Skeletal muscle tissue (tissue), 4 donors: ENCODE data around the gene SLC5A6. TPM values are rescaled to one million over a fixed set of nuclear protein-coding genes. Genes with fewer than 3 reads are reported as not detected.

Experiments used
- H3K27ac ChIP-seq: one replicate; pipeline ENCODE4 v1.7.0; 2013; ENCODE audit warnings: mild to moderate bottlenecking, low read depth, low read length, inconsistent platforms
- H3K27me3 ChIP-seq, 3 donors: one replicate each; pipeline ENCODE4 v1.7.0; 2013; ENCODE audit warnings: low read length in 3 of 3; ENCODE audit not compliant: control insufficient read depth in 3 of 3, insufficient read depth in 3 of 3
- H3K36me3 ChIP-seq, 3 donors: one replicate each; pipeline ENCODE4 v1.7.0; 2013; ENCODE audit warnings: low read length in 3 of 3; ENCODE audit not compliant: control insufficient read depth in 3 of 3, insufficient read depth in 3 of 3
- H3K4me1 ChIP-seq, 3 donors: one replicate each; pipeline ENCODE4 v1.7.0; 2013; ENCODE audit warnings: low read length in 3 of 3, mild to moderate bottlenecking in 3 of 3; ENCODE audit not compliant: control insufficient read depth in 3 of 3, insufficient read depth in 3 of 3
- H3K4me3 ChIP-seq, 3 donors: one replicate each; pipeline ENCODE4 v1.7.0; 2013; ENCODE audit warnings: low read length in 3 of 3
- H3K9ac ChIP-seq, 3 donors: one replicate each; pipeline ENCODE4 v1.7.0; 2013; ENCODE audit warnings: low read length in 3 of 3, mild to moderate bottlenecking in 3 of 3, moderate library complexity in 2 of 3, low read depth in 1 of 3
- H3K9me3 ChIP-seq, 3 donors: one replicate each; pipeline ENCODE4 v1.7.0; 2013; ENCODE audit warnings: low read length in 3 of 3; ENCODE audit not compliant: control insufficient read depth in 3 of 3
- total RNA-seq: library from RNA; depleted of rRNA; stranded (reverse); fragments of >200 nt; gene quantifications from one replicate; pipeline ENCODE4 v1.2.3, GENCODE V29; 2014
- donor health status: Osteomylitis.

Gene SLC5A6
- total RNA-seq, 1 donor from 2014 or later, result 7.8 TPM

GRCh38 chr2:27162151-27163121, 49.6 kb downstream of the SLC5A6 start:
- Histone ChIP-seq H3K4me1 (no peaks in the 10 kb centered on the region), H3K4me3 (no peak overlapping the region), H3K9ac (no peak overlapping the region)

DNA sequence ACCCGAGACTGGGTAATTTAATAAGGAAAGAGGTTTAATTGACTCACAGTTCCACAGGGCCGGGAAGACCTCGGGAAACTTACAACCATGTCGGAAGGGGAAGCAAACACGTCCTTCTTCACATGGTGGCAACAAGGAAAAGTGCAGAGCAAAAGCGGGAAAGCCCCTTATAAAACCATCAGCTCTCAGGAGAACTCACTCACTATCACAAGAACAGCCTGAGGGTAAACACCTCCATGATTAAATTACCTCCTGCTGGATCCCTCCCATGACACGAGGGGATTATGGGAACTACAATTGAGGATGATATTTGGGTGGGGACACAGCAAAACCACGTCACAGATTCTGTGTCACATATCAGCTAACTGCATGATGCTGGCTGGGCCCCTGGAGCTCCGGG, 51.9 kb downstream of the SLC5A6 start:
- no peaks in the 10 kb centered on the region for H3K4me1 ChIP-seq
- H3K9ac ChIP-seq, result no peak overlapping the region
- no peak overlapping the region for H3K27ac ChIP-seq
- no peaks in the 10 kb centered on the region for H3K27me3 ChIP-seq
- no peaks in the 10 kb centered on the region for H3K36me3 ChIP-seq
- no peaks in the 10 kb centered on the region for H3K9me3 ChIP-seq
- H3K4me3 ChIP-seq, result no peak overlapping the region

More at GRCh38 chr2:27162151-27163121, 49.6 kb downstream of the SLC5A6 start:
- Histone ChIP-seq H3K9me3 (no peaks in the 10 kb centered on the region), H3K27ac (no peak overlapping the region), H3K27me3 (no peaks in the 10 kb centered on the region), H3K36me3 (no peaks in the 10 kb centered on the region)

DNA sequence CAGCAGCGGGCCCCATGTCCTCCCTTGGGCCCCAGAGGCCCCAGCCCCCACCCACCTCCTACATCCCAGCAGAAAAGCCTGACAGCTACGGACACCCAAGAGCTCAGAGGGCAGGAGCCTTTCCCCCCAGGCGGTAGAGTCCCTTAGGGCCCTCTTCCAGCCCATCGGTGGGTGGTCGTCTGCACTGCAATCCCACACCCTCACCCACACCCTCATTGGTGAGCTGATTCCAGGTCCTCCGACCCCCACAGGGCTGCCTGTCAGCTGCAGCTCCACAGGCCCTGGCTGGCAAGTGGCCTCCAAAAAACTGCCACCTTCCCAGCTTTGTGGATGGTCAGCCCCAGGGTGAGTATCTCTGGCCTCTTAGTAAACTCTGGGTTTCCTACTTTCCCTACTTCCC, 52.8 kb downstream of the SLC5A6 start:
- Histone ChIP-seq H3K27me3 (no peaks in the 10 kb centered on the region), H3K4me1 (no peaks in the 10 kb centered on the region), H3K36me3 (no peaks in the 10 kb centered on the region), H3K9ac (no peak overlapping the region), H3K9me3 (no peaks in the 10 kb centered on the region), H3K4me3 (no peak overlapping the region), H3K27ac (no peak overlapping the region)

- H3K27ac ChIP-seq, result no peak overlapping the region
- H3K36me3 ChIP-seq, result no peaks in the 10 kb centered on the region
- H3K27me3 ChIP-seq, result no peaks in the 10 kb centered on the region
- H3K9ac ChIP-seq, result no peak overlapping the region
- no peak overlapping the region for H3K4me3 ChIP-seq
- H3K9me3 ChIP-seq, result no peaks in the 10 kb centered on the region
- no peaks in the 10 kb centered on the region for H3K4me1 ChIP-seq
Observed at GRCh38 chr2:27158468-27158867, 53.6 kb downstream of the SLC5A6 start.

GRCh38 chr2:27155069-27155520, 57.0 kb downstream of the SLC5A6 start:
- no peak overlapping the region for H3K27ac ChIP-seq
- no peak overlapping the region for H3K4me3 ChIP-seq
- H3K36me3 ChIP-seq, result no peaks in the 10 kb centered on the region
- peaks cover 0 to 5% (median 0%) of the 10 kb centered on the region in 3 donors for H3K4me1 ChIP-seq
- H3K27me3 ChIP-seq, result peaks cover 0 to 4% (median 0%) of the 10 kb centered on the region in 3 donors
- H3K9ac ChIP-seq, result no peak overlapping the region
- H3K9me3 ChIP-seq, result no peaks in the 10 kb centered on the region

GRCh38 chr2:27154488-27154887, 57.6 kb downstream of the SLC5A6 start:
- H3K4me1 ChIP-seq, result peaks cover 0 to 12% (median 0%) of the 10 kb centered on the region in 3 donors

DNA sequence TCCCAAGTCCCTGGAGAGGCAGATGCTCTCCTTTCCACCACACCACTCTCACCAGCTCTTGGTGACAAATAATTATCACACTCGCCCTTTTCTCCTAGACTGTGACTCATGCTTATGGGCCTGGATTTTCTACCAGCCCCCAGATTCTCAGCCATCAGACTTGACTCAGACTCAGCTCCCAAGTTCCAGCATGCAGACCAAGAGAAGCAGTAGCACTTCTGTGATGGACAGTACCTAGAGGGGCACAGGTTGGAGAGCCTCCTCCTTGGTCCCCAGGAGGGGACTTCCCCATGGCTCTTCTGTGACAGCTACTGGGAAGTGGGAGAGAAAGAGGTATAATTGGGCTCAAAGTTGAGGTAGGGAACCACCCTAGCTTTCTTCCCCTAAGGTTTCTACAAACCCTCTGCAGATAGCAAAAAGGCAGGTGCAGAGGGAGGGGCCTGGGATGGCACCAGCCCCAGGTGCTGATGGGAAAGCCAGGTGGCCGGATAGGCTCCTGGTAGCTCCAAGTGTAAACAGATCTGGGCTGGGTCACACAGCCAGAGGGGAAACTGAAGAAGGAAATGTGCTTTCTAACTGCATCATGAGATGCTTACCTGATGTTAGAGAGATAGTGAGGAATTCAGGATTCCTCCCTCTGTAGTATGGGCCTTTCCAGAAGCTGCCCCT, 59.1 kb downstream of the SLC5A6 start:
- H3K27ac ChIP-seq, result no peak overlapping the region

More at GRCh38 chr2:27154488-27154887, 57.6 kb downstream of the SLC5A6 start:
- Histone ChIP-seq H3K9me3 (no peaks in the 10 kb centered on the region), H3K27me3 (peaks cover 0 to 4% (median 0%) of the 10 kb centered on the region in 3 donors), H3K27ac (no peak overlapping the region), H3K9ac (no peak overlapping the region), H3K36me3 (no peaks in the 10 kb centered on the region), H3K4me3 (no peak overlapping the region)

GRCh38 chr2:27152102-27152795, 59.8 kb downstream of the SLC5A6 start:
- peaks cover 0 to 19% (median 3%) of the 10 kb centered on the region in 3 donors for H3K4me1 ChIP-seq
- H3K27me3 ChIP-seq, result peaks cover 0 to 4% (median 0%) of the 10 kb centered on the region in 3 donors
- H3K27ac ChIP-seq, result no peak overlapping the region
- no peaks in the 10 kb centered on the region for H3K36me3 ChIP-seq
- H3K9ac ChIP-seq, result no peak overlapping the region
- no peak overlapping the region for H3K4me3 ChIP-seq
- H3K9me3 ChIP-seq, result no peaks in the 10 kb centered on the region

More for the DNA sequence above, 59.1 kb downstream of the SLC5A6 start:
- Histone ChIP-seq H3K4me3 (no peak overlapping the region), H3K4me1 (peaks cover 0 to 19% (median 3%) of the 10 kb centered on the region in 3 donors), H3K9me3 (no peaks in the 10 kb centered on the region), H3K9ac (no peak overlapping the region), H3K36me3 (no peaks in the 10 kb centered on the region), H3K27me3 (peaks cover 0 to 4% (median 0%) of the 10 kb centered on the region in 3 donors)

DNA sequence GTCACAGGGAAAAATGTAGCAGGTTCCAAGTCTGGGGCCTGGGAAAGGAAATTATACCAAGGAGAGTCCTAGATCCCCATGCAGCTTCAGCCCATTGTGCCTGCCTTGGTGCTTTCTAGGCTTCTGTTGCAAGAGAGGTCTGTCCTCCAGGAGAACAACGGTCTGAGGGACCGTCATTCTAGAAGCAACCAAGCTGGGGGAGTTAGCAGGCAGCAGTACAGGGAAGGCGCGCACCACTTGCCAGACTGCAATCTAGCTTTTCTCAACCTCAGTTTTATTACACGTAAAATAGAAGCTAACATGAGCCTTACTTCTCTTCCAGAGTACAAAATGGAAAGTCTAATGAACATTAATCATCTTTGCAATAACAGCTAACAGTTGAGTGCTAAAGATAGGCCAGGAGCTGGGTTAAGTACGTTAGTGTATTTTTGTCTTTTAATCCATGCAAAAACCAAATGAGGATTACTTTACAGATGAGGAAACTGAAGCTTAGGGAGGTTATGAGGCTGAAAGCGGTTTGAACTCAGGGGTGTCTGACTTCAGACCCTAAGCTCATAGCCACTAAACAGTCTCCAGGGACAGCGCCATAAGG, 61.3 kb downstream of the SLC5A6 start:
- peaks cover 0 to 4% (median 0%) of the 10 kb centered on the region in 3 donors for H3K27me3 ChIP-seq
- H3K9me3 ChIP-seq, result no peaks in the 10 kb centered on the region
- H3K9ac ChIP-seq, result no peak overlapping the region
- peaks cover 0 to 19% (median 3%) of the 10 kb centered on the region in 3 donors for H3K4me1 ChIP-seq
- H3K4me3 ChIP-seq, result no peak overlapping the region
- no peak overlapping the region for H3K27ac ChIP-seq
- no peaks in the 10 kb centered on the region for H3K36me3 ChIP-seq
